Spleen (tissue), 11 donors: ENCODE measurements around the gene OPRL1. TPM values are rescaled to one million over a fixed set of nuclear protein-coding genes. Genes with fewer than 3 reads are reported as not detected.
"Not testable (repeated sequence)": the region's sequence is repeated elsewhere in the genome, so short reads cannot be mapped to it uniquely, and the experiment has no call there.

ENCODE experiments used
- DNase-seq: peaks from one replicate; pipeline ENCODE4 v3.0.0-alpha.2; 2020
- H3K27ac ChIP-seq, 8 donors: fragments of 200-600 bp; sonication (generic) in 7 of 8; 1 replicate in 4 of 8; 2 replicates in 4 of 8; pipeline versions ENCODE4 v1.5.0 to v1.8.0; 2016 to 2021; ENCODE audit warnings: inconsistent platforms in 4 of 8, mild to moderate bottlenecking in 4 of 8, moderate library complexity in 1 of 8
- H3K27me3 ChIP-seq, 7 donors: fragments of 200-600 bp; sonication (generic) in 6 of 7; replicated peaks in 1 of 7; 1 replicate in 4 of 7; 2 replicates in 3 of 7; pipeline versions ENCODE4 v1.5.0 to v1.8.0; 2016 to 2021; ENCODE audit warnings: inconsistent platforms in 3 of 7, mild to moderate bottlenecking in 1 of 7
- H3K36me3 ChIP-seq, 6 donors: fragments of 200-600 bp; sonication (generic) in 5 of 6; 1 replicate in 4 of 6; 2 replicates in 2 of 6; pipeline versions ENCODE4 v1.5.0 to v1.8.0; 2016 to 2021; ENCODE audit warnings: inconsistent platforms in 2 of 6
- H3K4me1 ChIP-seq, 6 donors: fragments of 200-600 bp; sonication (generic) in 5 of 6; 1 replicate in 3 of 6; 2 replicates in 3 of 6; pipeline versions ENCODE4 v1.5.0 to v1.8.0; 2016 to 2021; ENCODE audit warnings: inconsistent platforms in 3 of 6
- H3K4me3 ChIP-seq, 8 donors: fragments of 200-600 bp; sonication (generic) in 7 of 8; 1 replicate in 4 of 8; 2 replicates in 4 of 8; pipeline versions ENCODE4 v1.5.0 to v1.8.0; 2016 to 2021; ENCODE audit warnings: inconsistent platforms in 4 of 8, mild to moderate bottlenecking in 4 of 8, moderate library complexity in 2 of 8
- H3K9me3 ChIP-seq, 8 donors: fragments of 200-600 bp; sonication (generic) in 7 of 8; 1 replicate in 4 of 8; 2 replicates in 4 of 8; pipeline versions ENCODE4 v1.5.0 to v1.8.0; 2016 to 2021; ENCODE audit warnings: inconsistent platforms in 4 of 8
- POLR2A ChIP-seq, 3 donors: fragments of 450-650 bp; IDR thresholded peaks; one replicate each; pipeline ENCODE4 v1.5.1; 2017; ENCODE audit warnings: antibody characterized with exemption in 3 of 3, mild to moderate bottlenecking in 1 of 3
- POLR2AphosphoS5 ChIP-seq, 3 donors: sonication (generic); formaldehyde crosslinking; IDR thresholded peaks; one replicate each; pipeline ENCODE4 v1.5.1; 2017; ENCODE audit warnings: antibody characterized with exemption in 3 of 3
- WGBS, 5 donors: extraction: QIAGEN DNeasy Blood & Tissue Kit in 3 of 5; methylation state at CpG; one replicate each; pipeline versions ENCODE4 v1.1.5 to v1.1.7; 2013 to 2018; 5-methylcytosine and 5-hydroxymethylcytosine counted together
- intact Hi-C: fragments of 100-400 bp; cut with DNase I; formaldehyde crosslinking; loops from one replicate; pipeline ENCODE4 v1.15.0; 2023; ENCODE audit warnings: low total_unique reads
- polyA plus RNA-seq, 3 donors: library from polyadenylated mRNA; stranded (reverse); fragments of 200-250 nt; gene quantifications; one replicate each; pipeline ENCODE4 v1.2.1, GENCODE V29; 2013
- total RNA-seq, 7 donors: library from RNA; depleted of rRNA in 3 of 7; stranded (reverse); fragments of >200 nt in 3 of 7; fragmentation: NEBNext Ultra II Directional in 4 of 7; extraction: Animal tissue kit (Norgen Biotek cat#: 25700) in 4 of 7; gene quantifications; one replicate each; pipeline versions ENCODE4 v1.1.0 to v1.2.1, GENCODE V29; 2016 to 2021
- TF ChIP-seq, protein P1 (sequence below), 11 experiments: fragments of 200-600 bp in 7 of 11; fragments of 450-650 bp in 4 of 11; sonication (generic) in 4 of 11; IDR thresholded peaks in 8 of 11; conservative IDR thresholded peaks in 3 of 11; 1 replicate in 7 of 11; 2 replicates in 4 of 11; pipeline versions ENCODE4 v1.4.0 to v1.8.0; 2016 to 2021; ENCODE audit warnings: antibody characterized with exemption in 11 of 11, inconsistent platforms in 4 of 11, mild to moderate bottlenecking in 1 of 11
- donor health status: healthy with polysubstance abuse.
- donor health status: DM: no; HTN: no; CAD: no; lungs with moderate emphysema.
- donor health status: DM: no; HTN: no; CAD: no.
- donor health status: Bipolar disorder and iron deficiency.
- donor health status: healthy.
- donor health status: DM: no; HTN: no; CAD: no.
- donor health status: DM: yes; HTN: yes; CAD: no.

The OPRL1 gene
- total and polyA plus RNA-seq, 10 donors = 1.9 to 7.9 (median 5.0) TPM

DNA sequence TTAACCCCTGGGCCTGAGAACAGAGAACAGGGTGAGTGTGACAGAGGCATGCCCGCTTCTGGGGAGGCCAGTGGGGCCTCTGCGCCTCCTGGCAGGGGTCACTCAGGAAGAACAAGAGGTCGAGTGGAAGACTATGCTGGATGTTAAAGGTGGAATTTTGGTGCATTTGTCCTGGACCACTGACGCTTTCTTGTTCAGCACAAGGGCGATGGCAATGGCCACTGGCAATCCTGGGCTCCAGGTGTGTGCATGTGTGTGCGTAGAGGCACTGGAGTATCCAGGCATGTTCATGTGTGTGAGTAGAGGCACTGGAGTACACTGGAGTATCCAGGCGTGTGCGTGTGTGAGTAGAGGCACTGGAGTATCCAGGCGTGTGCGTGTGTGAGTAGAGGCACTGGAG lies 51.0 kb downstream of the OPRL1 start:
- intact Hi-C loops = no loop called here
- H3K4me1 ChIP-seq = no peaks in the 10 kb centered on the region
- no peaks in the 10 kb centered on the region for H3K9me3 ChIP-seq
- peak; percentile 34 for DNase-seq
- no peaks in the 10 kb centered on the region for H3K36me3 ChIP-seq
- H3K27ac ChIP-seq = no peak overlapping the region
- peaks cover 0 to 33% (median 4%) of the 10 kb centered on the region in 7 donors for H3K27me3 ChIP-seq
- H3K4me3 ChIP-seq = no peak overlapping the region
- TF ChIP-seq, protein P1, sequence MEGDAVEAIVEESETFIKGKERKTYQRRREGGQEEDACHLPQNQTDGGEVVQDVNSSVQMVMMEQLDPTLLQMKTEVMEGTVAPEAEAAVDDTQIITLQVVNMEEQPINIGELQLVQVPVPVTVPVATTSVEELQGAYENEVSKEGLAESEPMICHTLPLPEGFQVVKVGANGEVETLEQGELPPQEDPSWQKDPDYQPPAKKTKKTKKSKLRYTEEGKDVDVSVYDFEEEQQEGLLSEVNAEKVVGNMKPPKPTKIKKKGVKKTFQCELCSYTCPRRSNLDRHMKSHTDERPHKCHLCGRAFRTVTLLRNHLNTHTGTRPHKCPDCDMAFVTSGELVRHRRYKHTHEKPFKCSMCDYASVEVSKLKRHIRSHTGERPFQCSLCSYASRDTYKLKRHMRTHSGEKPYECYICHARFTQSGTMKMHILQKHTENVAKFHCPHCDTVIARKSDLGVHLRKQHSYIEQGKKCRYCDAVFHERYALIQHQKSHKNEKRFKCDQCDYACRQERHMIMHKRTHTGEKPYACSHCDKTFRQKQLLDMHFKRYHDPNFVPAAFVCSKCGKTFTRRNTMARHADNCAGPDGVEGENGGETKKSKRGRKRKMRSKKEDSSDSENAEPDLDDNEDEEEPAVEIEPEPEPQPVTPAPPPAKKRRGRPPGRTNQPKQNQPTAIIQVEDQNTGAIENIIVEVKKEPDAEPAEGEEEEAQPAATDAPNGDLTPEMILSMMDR (IDR thresholded peaks at IDR 0.05 in 8 of 11, conservative IDR thresholded peaks at IDR 0.05 in 3 of 11) = no peak
- TF ChIP-seq POLR2A (IDR thresholded peaks at IDR 0.05) (no peak), POLR2AphosphoS5 (IDR thresholded peaks at IDR 0.05) (no peak)
- WGBS, 5 donors = 82 to 90% (median 88%) methylated on average over 10 of the region's 10 CpGs

DNA sequence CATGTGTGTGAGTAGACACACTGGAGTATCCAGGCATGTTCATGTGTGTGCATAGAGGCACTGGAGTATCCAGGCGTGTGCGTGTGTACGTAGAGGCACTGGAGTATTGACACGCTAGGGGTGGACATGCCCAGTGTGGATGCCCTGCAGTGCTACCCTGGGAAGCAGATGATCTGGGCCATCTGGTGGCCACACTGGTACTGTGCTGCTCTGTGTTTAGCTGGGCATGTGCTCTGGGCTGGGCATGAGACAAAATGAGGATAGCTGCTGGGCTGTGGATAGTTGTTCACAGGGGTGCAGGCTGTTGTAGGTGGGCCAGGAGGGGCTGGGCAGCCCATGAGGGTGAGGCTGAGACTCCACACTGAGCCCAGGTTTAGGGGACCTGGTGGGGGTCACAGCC lies 51.5 kb downstream of the OPRL1 start:
- WGBS, 5 donors = 85 to 96% (median 87%) methylated on average over 4 of the region's 4 CpGs
- H3K27ac ChIP-seq = no peak overlapping the region
- no peak overlapping the region for H3K4me3 ChIP-seq
- H3K4me1 ChIP-seq = no peaks in the 10 kb centered on the region
- no peaks in the 10 kb centered on the region for H3K9me3 ChIP-seq
- DNase-seq = peak; percentile 33
- no peak for TF ChIP-seq POLR2AphosphoS5 (IDR thresholded peaks at IDR 0.05)
- TF ChIP-seq POLR2A (IDR thresholded peaks at IDR 0.05) = no peak
- TF ChIP-seq, protein P1 (IDR thresholded peaks at IDR 0.05 in 8 of 11, conservative IDR thresholded peaks at IDR 0.05 in 3 of 11) = no peak
- no peaks in the 10 kb centered on the region for H3K36me3 ChIP-seq
- intact Hi-C loops = no loop called here
- H3K27me3 ChIP-seq = peaks cover 0 to 33% (median 4%) of the 10 kb centered on the region in 7 donors

- peak; percentile 43 for DNase-seq
- H3K4me1 ChIP-seq = no peaks in the 10 kb centered on the region
- no peaks in the 10 kb centered on the region for H3K9me3 ChIP-seq
- peaks cover 0 to 38% (median 4%) of the 10 kb centered on the region in 7 donors for H3K27me3 ChIP-seq
- TF ChIP-seq POLR2AphosphoS5 (IDR thresholded peaks at IDR 0.05) = no peak
- TF ChIP-seq, protein P1 (IDR thresholded peaks at IDR 0.05 in 8 of 11, conservative IDR thresholded peaks at IDR 0.05 in 3 of 11) = no peak
- TF ChIP-seq POLR2A (IDR thresholded peaks at IDR 0.05) = no peak
- H3K4me3 ChIP-seq = no peak overlapping the region
- no peak overlapping the region for H3K27ac ChIP-seq
- H3K36me3 ChIP-seq = no peaks in the 10 kb centered on the region
- 51 to 61% (median 56%) methylated on average over 8 of the region's 8 CpGs for whole genome bisulfite sequencing, 5 donors
- intact Hi-C loops = no loop called here
Measured at GRCh38 chr20:64133951-64134407, 54.1 kb downstream of the OPRL1 start.

DNA sequence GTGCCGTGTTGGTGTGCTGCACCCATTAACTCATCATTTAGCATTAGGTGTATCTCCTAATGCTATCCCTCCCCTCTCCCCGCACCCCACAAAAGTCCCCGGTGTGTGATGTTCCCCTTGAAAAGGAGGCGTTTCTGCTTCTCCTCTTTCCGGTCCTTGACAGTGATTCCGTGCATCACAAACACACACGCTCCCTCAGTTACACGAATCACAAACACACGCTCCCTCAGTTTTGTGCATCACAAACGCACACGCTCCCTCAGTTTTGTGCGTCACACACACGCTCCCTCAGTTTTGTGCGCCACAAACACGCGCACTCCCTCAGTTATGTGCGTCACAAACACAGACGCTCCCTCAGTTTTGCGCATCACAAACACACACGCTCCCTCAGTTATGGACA lies 54.9 kb downstream of the OPRL1 start:
- H3K36me3 ChIP-seq, H3K27ac ChIP-seq, H3K4me3 ChIP-seq, H3K4me1 ChIP-seq, H3K9me3 ChIP-seq, intact Hi-C loops: not testable (repeated sequence)
- 72 to 84% (median 78%) methylated on average over 20 of the region's 20 CpGs for WGBS, 5 donors
- DNase-seq = peak; percentile 29
- H3K27me3 ChIP-seq = peaks cover 0 to 30% (median under 1%) of the 10 kb centered on the region in 7 donors
